AG09309 (cell line): ENCODE measurements around the gene YPEL4.
A peak's percentile ranks its signal among the peaks of the same experiment; 100 is the strongest.

Source experiments
- DNase-seq: peaks from one replicate; pipeline ENCODE4 v3.0.0-alpha.2; 2010; ENCODE audit warnings: low read depth
- H3K4me3 ChIP-seq: 2 replicates; pipeline ENCODE4 v1.5.1; 2011; ENCODE audit warnings: mild to moderate bottlenecking, low read depth, low read length, moderate library complexity; ENCODE audit not compliant: control insufficient read depth
- TF ChIP-seq, protein P1 (sequence below): IDR thresholded peaks from 2 replicates; pipeline ENCODE4 v1.5.1; 2011; ENCODE audit warnings: mild to moderate bottlenecking, low read depth, low read length, inconsistent platforms; ENCODE audit not compliant: insufficient read depth, control insufficient read depth; ENCODE audit errors: missing control alignments

The YPEL4 gene

DNA sequence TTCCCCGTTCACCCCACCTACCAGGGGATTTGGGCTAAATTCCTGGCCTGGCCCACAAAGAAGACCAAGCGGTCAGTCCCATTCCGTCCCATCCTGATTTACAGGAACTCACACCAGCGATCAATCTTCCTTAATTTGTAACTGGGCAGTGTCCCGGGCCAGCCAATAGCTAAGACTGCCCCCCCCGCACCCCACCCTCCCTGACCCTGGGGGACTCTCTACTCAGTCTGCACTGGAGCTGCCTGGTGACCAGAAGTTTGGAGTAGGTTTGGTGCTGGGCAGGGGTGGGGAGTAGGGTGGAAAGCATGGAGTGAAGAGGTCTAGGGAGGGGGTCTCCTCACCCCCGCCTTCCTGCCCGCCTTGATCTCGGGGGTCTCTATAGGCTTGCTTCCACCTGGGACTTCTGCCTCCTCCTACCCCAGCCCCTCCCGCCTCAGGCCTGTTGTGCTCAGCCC, 52.2 kb downstream of the YPEL4 start, which contains the start of gene SERPING1:
TSS of gene SERPING1 (plus strand) at position 225 of the 455 bp plus-strand sequence. CDS start 586 bp downstream, outside the sequence.
- no peak for DNase-seq
- H3K4me3 ChIP-seq = peak within 1 kb of the TSS; percentile 47
- TF ChIP-seq, protein P1, sequence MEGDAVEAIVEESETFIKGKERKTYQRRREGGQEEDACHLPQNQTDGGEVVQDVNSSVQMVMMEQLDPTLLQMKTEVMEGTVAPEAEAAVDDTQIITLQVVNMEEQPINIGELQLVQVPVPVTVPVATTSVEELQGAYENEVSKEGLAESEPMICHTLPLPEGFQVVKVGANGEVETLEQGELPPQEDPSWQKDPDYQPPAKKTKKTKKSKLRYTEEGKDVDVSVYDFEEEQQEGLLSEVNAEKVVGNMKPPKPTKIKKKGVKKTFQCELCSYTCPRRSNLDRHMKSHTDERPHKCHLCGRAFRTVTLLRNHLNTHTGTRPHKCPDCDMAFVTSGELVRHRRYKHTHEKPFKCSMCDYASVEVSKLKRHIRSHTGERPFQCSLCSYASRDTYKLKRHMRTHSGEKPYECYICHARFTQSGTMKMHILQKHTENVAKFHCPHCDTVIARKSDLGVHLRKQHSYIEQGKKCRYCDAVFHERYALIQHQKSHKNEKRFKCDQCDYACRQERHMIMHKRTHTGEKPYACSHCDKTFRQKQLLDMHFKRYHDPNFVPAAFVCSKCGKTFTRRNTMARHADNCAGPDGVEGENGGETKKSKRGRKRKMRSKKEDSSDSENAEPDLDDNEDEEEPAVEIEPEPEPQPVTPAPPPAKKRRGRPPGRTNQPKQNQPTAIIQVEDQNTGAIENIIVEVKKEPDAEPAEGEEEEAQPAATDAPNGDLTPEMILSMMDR = no peak

DNA sequence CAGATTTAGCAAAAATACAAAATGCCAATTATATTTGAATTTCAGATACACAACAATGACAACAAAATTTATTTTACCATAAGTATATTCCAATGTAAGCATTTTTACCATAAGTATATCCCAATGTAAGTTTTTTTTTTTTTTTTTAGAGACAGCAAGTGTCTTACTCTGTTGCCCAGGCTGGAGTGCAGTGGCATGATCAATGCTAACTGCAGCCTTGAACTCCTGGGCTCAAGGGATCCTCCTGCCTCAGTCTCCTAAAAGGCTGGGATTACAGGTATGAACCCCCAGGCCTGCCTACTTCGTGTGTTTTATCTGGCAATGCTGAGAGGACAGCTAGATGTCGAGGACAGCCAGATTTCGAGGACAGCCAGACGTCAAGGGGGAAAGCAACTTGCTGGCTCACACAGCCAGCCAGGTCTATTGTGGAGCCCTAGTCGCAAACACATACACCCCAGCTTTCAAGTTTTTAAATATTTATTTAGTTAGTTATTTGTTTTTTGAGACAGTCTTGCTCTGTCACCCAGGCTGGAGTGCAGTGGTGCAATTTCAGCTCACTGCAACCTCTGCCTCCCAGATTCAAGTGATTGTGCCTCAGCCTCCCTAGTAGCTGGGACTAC, 53.3 kb downstream of the YPEL4 start:
- no peak for DNase-seq
- TF ChIP-seq, protein P1 = no peak
- H3K4me3 ChIP-seq = no peak overlapping the region
